AG09319 (cell line): Measurements from ENCODE around the gene SP100.

Experiments used
- DNase-seq: peaks from one replicate; pipeline ENCODE4 v3.0.0-alpha.2; 2010; ENCODE audit warnings: low read depth; ENCODE audit errors: extremely low read depth
- CTCF ChIP-seq: IDR thresholded peaks from 2 replicates; pipeline ENCODE4 v1.5.1; 2011; ENCODE audit warnings: low read depth, mild to moderate bottlenecking, inconsistent platforms, low read length, moderate library complexity

The SP100 gene

GRCh38 chr2:230502593-230502992 is 86.6 kb downstream of the SP100 start:
- TF ChIP-seq CTCF = no peak
- no peak for DNase-seq

GRCh38 chr2:230503798-230504197 is 87.8 kb downstream of the SP100 start:
- no peak for DNase-seq
- TF ChIP-seq CTCF = no peak

DNA sequence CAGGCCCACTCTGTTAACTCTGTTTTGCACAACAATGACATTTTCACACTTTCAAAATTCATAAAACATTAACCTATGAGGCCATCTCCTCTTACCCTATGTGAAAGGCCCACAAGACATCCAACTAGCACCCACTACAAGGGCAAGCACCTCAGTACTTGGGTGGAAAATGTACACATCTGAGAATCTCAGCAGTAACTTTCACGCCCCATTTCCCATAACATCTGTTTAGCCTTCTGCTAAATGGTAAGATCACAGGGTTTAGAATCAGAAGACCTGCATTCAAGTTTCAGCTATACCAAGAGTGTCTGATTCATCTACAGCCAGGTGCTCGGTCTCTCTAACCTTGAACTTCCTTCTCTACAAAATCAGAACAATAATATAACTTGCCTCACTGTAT is 89.2 kb downstream of the SP100 start:
- DNase-seq = no peak
- no peak for TF ChIP-seq CTCF

- TF ChIP-seq CTCF = no peak
Measured at GRCh38 chr2:230512955-230513748, 97.2 kb downstream of the SP100 start.

GRCh38 chr2:230520061-230520874 is 104.3 kb downstream of the SP100 start:
- DNase-seq = no peak
- TF ChIP-seq CTCF = no peak

More at GRCh38 chr2:230512955-230513748, 97.2 kb downstream of the SP100 start:
- no peak for DNase-seq

- DNase-seq = no peak
- no peak for TF ChIP-seq CTCF
Measured at GRCh38 chr2:230520875-230521155, 104.8 kb downstream of the SP100 start.

- no peak for DNase-seq
- TF ChIP-seq CTCF = no peak
Measured at GRCh38 chr2:230521386-230521785, 105.4 kb downstream of the SP100 start.
